ENCODE results near the gene TRAPPC2.

Gene TRAPPC2

DNA sequence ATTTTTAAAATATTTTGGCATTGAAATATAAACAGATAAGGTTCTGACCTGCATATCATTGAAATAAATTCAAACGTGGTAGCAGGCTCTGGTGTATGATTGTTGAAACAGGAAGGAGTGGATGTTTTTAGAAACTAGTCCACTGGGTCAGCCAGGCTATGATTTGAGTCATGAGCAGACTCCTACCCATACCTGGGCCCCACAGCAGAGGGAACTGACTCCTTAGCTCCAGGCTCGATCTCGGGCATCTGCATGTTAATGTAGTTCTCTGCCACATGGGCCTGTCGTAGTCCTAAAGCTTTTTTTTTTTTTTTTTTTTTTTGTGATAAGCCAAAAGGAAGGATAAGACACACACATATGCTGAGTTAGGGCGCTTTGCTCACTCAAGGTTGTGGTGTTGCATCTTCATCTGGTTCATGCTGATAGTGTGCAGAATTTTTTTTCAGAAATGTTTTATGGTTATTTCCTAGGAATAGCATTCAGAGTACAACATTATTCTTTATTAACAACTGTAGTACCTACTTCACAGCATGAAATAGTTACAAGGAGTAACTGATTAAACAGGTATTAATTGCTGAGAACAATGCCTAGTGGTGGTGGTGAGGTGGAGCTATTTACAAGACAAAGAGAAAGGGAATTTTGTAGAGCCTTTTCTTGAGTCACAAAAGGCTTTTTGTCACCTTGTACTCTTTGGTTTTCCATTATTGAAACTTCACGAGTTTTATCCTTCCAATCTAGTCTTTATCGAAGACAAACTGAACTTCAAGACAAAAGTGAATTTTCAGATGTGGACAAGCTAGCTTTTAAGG, 27.4 kb upstream of the TRAPPC2 start:
- peaks cover 13% of the 10 kb centered on the region for H3K4me1 ChIP-seq (ENCODE audit: control insufficient read depth, insufficient read depth, low read length)

GRCh38 chrX:13760426-13760825, 26.0 kb upstream of the TRAPPC2 start:
- Histone ChIP-seq H3K36me3 (ENCODE audit: insufficient read depth, low read length) (peaks cover 19% of the 10 kb centered on the region), H3K9me3 (replicated peaks; ENCODE audit: low read length) (no peaks in the 10 kb centered on the region), H3K27me3 (ENCODE audit: control insufficient read depth, insufficient read depth, low read length) (no peaks in the 10 kb centered on the region), H3K4me3 (ENCODE audit: low read length) (no peak overlapping the region), H3K4me1 (ENCODE audit: control insufficient read depth, insufficient read depth, low read length) (peaks cover 13% of the 10 kb centered on the region), H3K9ac (ENCODE audit: low read depth, low read length) (no peak overlapping the region), H3K4me2 (ENCODE audit: low read length) (no peak overlapping the region)

More for the DNA sequence above, 27.4 kb upstream of the TRAPPC2 start:
- H3K4me3 ChIP-seq (ENCODE audit: low read length) = no peak overlapping the region
- peaks cover 21% of the 10 kb centered on the region for H3K36me3 ChIP-seq (ENCODE audit: insufficient read depth, low read length)
- no peaks in the 10 kb centered on the region for H3K27me3 ChIP-seq (ENCODE audit: control insufficient read depth, insufficient read depth, low read length)
- H3K4me2 ChIP-seq (ENCODE audit: low read length) = no peak overlapping the region
- no peaks in the 10 kb centered on the region for H3K9me3 ChIP-seq (replicated peaks; ENCODE audit: low read length)
- no peak overlapping the region for H3K9ac ChIP-seq (ENCODE audit: low read depth, low read length)

DNA sequence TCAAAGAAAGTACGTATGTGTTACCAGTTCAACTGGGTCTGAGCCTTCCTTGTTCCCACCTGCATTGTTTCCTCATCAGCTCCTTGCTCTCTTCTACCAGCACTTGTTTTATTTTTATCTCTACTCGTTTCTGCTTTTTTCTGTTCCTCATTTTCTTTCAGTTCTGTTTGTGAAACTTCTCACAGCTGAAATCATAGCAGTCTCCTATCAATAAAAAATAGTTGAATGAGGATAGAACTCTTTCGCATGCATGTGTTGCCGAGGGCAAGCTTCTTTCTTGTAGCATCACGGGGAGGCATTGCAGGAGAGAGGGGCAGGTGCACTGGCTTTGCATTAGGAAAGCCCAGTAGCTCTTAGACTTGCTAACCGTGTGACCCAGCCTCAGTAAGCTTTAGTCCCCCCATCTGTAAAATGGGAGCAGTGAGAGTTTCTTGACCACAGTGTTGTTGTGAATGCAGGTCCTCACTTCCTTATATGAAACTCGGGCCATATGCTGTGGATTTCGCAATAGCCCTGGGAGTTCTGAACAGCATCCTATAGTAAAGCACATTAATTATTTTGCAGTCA, 24.8 kb upstream of the TRAPPC2 start:
- H3K4me3 ChIP-seq (ENCODE audit: low read length) = no peak overlapping the region
- peaks cover 13% of the 10 kb centered on the region for H3K4me1 ChIP-seq (ENCODE audit: control insufficient read depth, insufficient read depth, low read length)
- H3K9ac ChIP-seq (ENCODE audit: low read depth, low read length) = no peak overlapping the region
- no peaks in the 10 kb centered on the region for H3K9me3 ChIP-seq (replicated peaks; ENCODE audit: low read length)
- H3K4me2 ChIP-seq (ENCODE audit: low read length) = no peak overlapping the region
- peaks cover 19% of the 10 kb centered on the region for H3K36me3 ChIP-seq (ENCODE audit: insufficient read depth, low read length)
- no peaks in the 10 kb centered on the region for H3K27me3 ChIP-seq (ENCODE audit: control insufficient read depth, insufficient read depth, low read length)

DNA sequence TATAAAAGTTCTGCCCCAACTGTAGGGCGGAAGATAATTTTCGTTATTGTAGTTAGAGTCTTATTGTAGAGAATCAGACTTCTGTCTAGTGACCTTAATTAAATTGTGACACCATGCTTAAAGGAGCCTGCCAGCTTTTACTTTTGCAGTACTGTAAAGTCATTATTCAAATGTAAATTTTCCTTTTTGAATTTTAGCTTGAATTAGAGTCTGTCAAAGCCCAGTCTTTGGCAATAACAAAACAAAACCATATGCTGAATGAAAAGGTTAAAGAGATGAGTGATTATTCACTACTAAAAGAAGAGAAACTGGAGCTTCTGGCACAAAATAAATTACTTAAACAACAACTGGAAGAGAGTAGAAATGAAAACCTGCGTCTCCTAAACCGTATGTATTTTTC, 22.0 kb upstream of the TRAPPC2 start:
- Histone ChIP-seq H3K4me2 (ENCODE audit: low read length) (no peak overlapping the region), H3K4me1 (ENCODE audit: control insufficient read depth, insufficient read depth, low read length) (peaks cover 4% of the 10 kb centered on the region), H3K36me3 (ENCODE audit: insufficient read depth, low read length) (peaks cover 16% of the 10 kb centered on the region), H3K4me3 (ENCODE audit: low read length) (no peak overlapping the region), H3K9me3 (replicated peaks; ENCODE audit: low read length) (no peaks in the 10 kb centered on the region), H3K9ac (ENCODE audit: low read depth, low read length) (no peak overlapping the region), H3K27me3 (ENCODE audit: control insufficient read depth, insufficient read depth, low read length) (no peaks in the 10 kb centered on the region)

- H3K9me3 ChIP-seq (replicated peaks; ENCODE audit: low read length) = no peaks in the 10 kb centered on the region
- H3K36me3 ChIP-seq (ENCODE audit: insufficient read depth, low read length) = peaks cover 16% of the 10 kb centered on the region
- H3K4me1 ChIP-seq (ENCODE audit: control insufficient read depth, insufficient read depth, low read length) = peaks cover 3% of the 10 kb centered on the region
- no peak overlapping the region for H3K9ac ChIP-seq (ENCODE audit: low read depth, low read length)
- H3K27me3 ChIP-seq (ENCODE audit: control insufficient read depth, insufficient read depth, low read length) = no peaks in the 10 kb centered on the region
- no peak overlapping the region for H3K4me3 ChIP-seq (ENCODE audit: low read length)
- no peak overlapping the region for H3K4me2 ChIP-seq (ENCODE audit: low read length)
Measured at GRCh38 chrX:13755254-13755653, 20.8 kb upstream of the TRAPPC2 start.

DNA sequence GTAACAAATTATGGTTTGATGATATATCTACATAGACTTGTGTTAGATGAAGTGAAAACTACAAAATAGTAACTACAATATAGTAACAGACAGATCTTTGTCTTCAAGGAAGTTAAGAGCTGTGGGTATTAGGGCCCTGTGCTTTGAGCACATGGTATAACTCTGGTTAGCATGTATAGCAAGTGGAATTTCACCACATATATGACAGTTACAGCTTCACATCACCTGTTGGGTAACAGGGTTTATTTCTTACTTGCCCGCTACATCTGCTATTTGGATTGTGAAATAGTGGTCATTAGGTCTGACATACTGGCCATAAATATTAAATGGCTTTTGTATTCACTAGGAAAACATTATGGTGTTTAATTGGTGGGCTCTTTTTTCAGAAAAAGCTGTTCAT, 20.3 kb upstream of the TRAPPC2 start:
- Histone ChIP-seq H3K4me2 (ENCODE audit: low read length) (no peak overlapping the region), H3K36me3 (ENCODE audit: insufficient read depth, low read length) (peaks cover 16% of the 10 kb centered on the region)

GRCh38 chrX:13752646-13753045, 18.2 kb upstream of the TRAPPC2 start:
- Histone ChIP-seq H3K36me3 (ENCODE audit: insufficient read depth, low read length) (peaks cover 12% of the 10 kb centered on the region), H3K27me3 (ENCODE audit: control insufficient read depth, insufficient read depth, low read length) (no peaks in the 10 kb centered on the region)

More for the DNA sequence above, 20.3 kb upstream of the TRAPPC2 start:
- H3K4me3 ChIP-seq (ENCODE audit: low read length) = no peak overlapping the region
- no peaks in the 10 kb centered on the region for H3K27me3 ChIP-seq (ENCODE audit: control insufficient read depth, insufficient read depth, low read length)
- H3K4me1 ChIP-seq (ENCODE audit: control insufficient read depth, insufficient read depth, low read length) = peaks cover 3% of the 10 kb centered on the region
- no peak overlapping the region for H3K9ac ChIP-seq (ENCODE audit: low read depth, low read length)
- H3K9me3 ChIP-seq (replicated peaks; ENCODE audit: low read length) = no peaks in the 10 kb centered on the region

GRCh38 chrX:13752141-13752540, 17.7 kb upstream of the TRAPPC2 start:
- H3K9ac ChIP-seq (ENCODE audit: low read depth, low read length) = no peak overlapping the region
- no peaks in the 10 kb centered on the region for H3K27me3 ChIP-seq (ENCODE audit: control insufficient read depth, insufficient read depth, low read length)
- no peak overlapping the region for H3K4me2 ChIP-seq (ENCODE audit: low read length)
- H3K9me3 ChIP-seq (replicated peaks; ENCODE audit: low read length) = no peaks in the 10 kb centered on the region
- H3K36me3 ChIP-seq (ENCODE audit: insufficient read depth, low read length) = peaks cover 12% of the 10 kb centered on the region
- peaks cover 6% of the 10 kb centered on the region for H3K4me1 ChIP-seq (ENCODE audit: control insufficient read depth, insufficient read depth, low read length)
- no peak overlapping the region for H3K4me3 ChIP-seq (ENCODE audit: low read length)

More at GRCh38 chrX:13752646-13753045, 18.2 kb upstream of the TRAPPC2 start:
- no peak overlapping the region for H3K9ac ChIP-seq (ENCODE audit: low read depth, low read length)
- no peak overlapping the region for H3K4me2 ChIP-seq (ENCODE audit: low read length)
- H3K9me3 ChIP-seq (replicated peaks; ENCODE audit: low read length) = no peaks in the 10 kb centered on the region
- H3K4me1 ChIP-seq (ENCODE audit: control insufficient read depth, insufficient read depth, low read length) = peaks cover 4% of the 10 kb centered on the region
- no peak overlapping the region for H3K4me3 ChIP-seq (ENCODE audit: low read length)

- H3K36me3 ChIP-seq (ENCODE audit: insufficient read depth, low read length) = peaks cover 7% of the 10 kb centered on the region
Measured at GRCh38 chrX:13750812-13751211, 16.4 kb upstream of the TRAPPC2 start.

GRCh38 chrX:13750204-13750603, 15.8 kb upstream of the TRAPPC2 start:
- Histone ChIP-seq H3K4me2 (ENCODE audit: low read length) (no peak overlapping the region), H3K9ac (ENCODE audit: low read depth, low read length) (no peak overlapping the region), H3K4me3 (ENCODE audit: low read length) (no peak overlapping the region), H3K4me1 (ENCODE audit: control insufficient read depth, insufficient read depth, low read length) (peaks cover 6% of the 10 kb centered on the region), H3K27me3 (ENCODE audit: control insufficient read depth, insufficient read depth, low read length) (no peaks in the 10 kb centered on the region), H3K36me3 (ENCODE audit: insufficient read depth, low read length) (peaks cover 10% of the 10 kb centered on the region), H3K9me3 (replicated peaks; ENCODE audit: low read length) (no peaks in the 10 kb centered on the region)

More at GRCh38 chrX:13750812-13751211, 16.4 kb upstream of the TRAPPC2 start:
- H3K4me2 ChIP-seq (ENCODE audit: low read length) = no peak overlapping the region
- H3K9me3 ChIP-seq (replicated peaks; ENCODE audit: low read length) = no peaks in the 10 kb centered on the region
- H3K9ac ChIP-seq (ENCODE audit: low read depth, low read length) = no peak overlapping the region
- no peak overlapping the region for H3K4me3 ChIP-seq (ENCODE audit: low read length)
- peaks cover 6% of the 10 kb centered on the region for H3K4me1 ChIP-seq (ENCODE audit: control insufficient read depth, insufficient read depth, low read length)
- no peaks in the 10 kb centered on the region for H3K27me3 ChIP-seq (ENCODE audit: control insufficient read depth, insufficient read depth, low read length)

DNA sequence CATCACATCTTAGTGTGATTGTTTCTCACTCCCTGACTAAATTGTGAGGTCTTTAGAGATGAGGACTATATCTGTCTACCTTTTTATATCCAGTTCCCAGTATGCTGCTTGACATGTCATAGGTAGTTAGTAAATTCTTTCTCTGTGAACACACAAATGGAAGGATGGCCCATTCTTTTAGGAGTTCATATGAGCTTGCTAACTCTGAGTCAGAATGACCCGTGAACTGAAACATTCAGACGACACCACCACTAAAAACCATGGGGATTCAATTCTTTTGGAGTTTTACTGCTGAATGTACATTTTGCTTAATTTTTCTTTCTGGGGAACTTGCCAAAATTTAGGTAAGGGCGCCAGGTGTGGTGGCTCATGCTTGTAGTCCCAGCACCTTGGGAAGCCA, 14.1 kb upstream of the TRAPPC2 start:
- Histone ChIP-seq H3K9me3 (replicated peaks; ENCODE audit: low read length) (no peaks in the 10 kb centered on the region), H3K4me3 (ENCODE audit: low read length) (no peak overlapping the region), H3K36me3 (ENCODE audit: insufficient read depth, low read length) (peaks cover 12% of the 10 kb centered on the region), H3K4me2 (ENCODE audit: low read length) (no peak overlapping the region), H3K4me1 (ENCODE audit: control insufficient read depth, insufficient read depth, low read length) (peaks cover 6% of the 10 kb centered on the region), H3K9ac (ENCODE audit: low read depth, low read length) (no peak overlapping the region), H3K27me3 (ENCODE audit: control insufficient read depth, insufficient read depth, low read length) (no peaks in the 10 kb centered on the region)

GRCh38 chrX:13747836-13748235, 13.4 kb upstream of the TRAPPC2 start:
- Histone ChIP-seq H3K27me3 (ENCODE audit: control insufficient read depth, insufficient read depth, low read length) (no peaks in the 10 kb centered on the region), H3K4me2 (ENCODE audit: low read length) (no peak overlapping the region), H3K9ac (ENCODE audit: low read depth, low read length) (no peak overlapping the region), H3K9me3 (replicated peaks; ENCODE audit: low read length) (no peaks in the 10 kb centered on the region), H3K4me1 (ENCODE audit: control insufficient read depth, insufficient read depth, low read length) (peaks cover 6% of the 10 kb centered on the region), H3K4me3 (ENCODE audit: low read length) (no peak overlapping the region), H3K36me3 (ENCODE audit: insufficient read depth, low read length) (peaks cover 9% of the 10 kb centered on the region)

All from skeletal muscle satellite cell (primary cell).